ENCODE measurements around the gene JAGN1.

DNA sequence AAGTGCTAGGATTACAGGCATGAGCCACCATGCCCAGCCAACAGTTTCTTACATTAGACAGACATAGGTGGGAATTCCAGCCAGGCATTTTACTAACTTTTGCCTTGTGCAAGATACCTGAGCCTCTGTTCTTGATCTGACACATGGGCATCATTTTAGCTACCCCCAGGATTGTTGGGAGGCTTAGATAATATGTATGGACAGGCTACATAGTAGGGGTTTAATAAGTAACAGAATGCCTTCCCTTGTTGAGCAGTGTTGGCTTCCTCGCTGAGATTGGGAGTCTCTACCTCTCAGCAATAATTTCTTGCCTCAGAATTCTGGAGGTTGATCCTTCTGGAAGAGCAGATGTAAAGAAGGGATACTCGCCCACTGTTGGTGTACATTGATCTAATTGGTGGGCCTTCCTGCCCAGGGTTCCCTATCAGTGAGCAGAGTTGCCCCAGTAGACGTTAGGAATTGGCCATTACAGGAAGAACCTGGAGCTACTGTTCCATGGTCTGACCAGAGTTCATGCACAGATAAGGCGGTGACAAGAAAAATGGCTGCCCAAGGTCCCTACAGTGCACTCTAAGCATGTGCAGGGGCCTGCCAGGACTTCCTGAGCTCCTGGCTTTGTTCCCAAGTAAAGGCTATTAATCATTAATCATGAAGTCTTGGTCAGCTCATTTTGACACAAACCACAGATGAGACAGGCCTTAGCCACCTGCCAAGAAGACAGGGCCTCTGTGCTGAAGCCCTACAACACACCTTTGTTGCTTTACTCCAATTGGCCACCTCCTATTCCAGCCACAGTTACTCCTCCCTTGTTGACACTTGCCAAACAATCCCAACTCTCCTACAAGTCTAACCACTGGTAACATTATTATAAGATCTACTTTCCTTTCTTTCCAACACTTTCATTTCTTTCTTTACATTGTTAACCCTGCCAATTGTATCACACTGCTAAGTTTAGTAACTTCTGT, 7.3 kb downstream of the JAGN1 start:
- no peak for TF ChIP-seq POLR2A (IDR thresholded peaks at IDR 0.05)
- TF ChIP-seq, protein P1, sequence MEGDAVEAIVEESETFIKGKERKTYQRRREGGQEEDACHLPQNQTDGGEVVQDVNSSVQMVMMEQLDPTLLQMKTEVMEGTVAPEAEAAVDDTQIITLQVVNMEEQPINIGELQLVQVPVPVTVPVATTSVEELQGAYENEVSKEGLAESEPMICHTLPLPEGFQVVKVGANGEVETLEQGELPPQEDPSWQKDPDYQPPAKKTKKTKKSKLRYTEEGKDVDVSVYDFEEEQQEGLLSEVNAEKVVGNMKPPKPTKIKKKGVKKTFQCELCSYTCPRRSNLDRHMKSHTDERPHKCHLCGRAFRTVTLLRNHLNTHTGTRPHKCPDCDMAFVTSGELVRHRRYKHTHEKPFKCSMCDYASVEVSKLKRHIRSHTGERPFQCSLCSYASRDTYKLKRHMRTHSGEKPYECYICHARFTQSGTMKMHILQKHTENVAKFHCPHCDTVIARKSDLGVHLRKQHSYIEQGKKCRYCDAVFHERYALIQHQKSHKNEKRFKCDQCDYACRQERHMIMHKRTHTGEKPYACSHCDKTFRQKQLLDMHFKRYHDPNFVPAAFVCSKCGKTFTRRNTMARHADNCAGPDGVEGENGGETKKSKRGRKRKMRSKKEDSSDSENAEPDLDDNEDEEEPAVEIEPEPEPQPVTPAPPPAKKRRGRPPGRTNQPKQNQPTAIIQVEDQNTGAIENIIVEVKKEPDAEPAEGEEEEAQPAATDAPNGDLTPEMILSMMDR (IDR thresholded peaks at IDR 0.05), result no peak
